Measurements from ENCODE around the gene RTN1.

The RTN1 gene

DNA sequence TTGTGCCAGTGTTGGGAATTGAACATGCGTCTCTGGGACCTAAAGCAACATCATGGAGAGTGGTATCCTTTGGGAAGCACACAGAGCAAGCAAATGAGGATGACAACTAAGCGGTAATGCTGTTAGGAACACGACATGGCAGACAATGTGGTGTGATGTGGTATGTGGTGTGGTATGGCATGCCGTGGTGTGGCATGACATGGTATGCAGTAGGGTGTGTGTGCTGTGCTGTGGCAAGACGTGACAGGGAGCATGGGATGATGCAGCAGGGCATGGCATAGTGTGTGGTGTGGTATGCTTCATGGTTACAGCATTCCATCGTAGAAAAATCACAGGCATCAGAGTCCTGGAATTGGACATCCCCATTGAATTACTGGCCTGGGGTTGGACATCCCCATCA is 108.7 kb downstream of the RTN1 start:
- no peak overlapping the region for H3K4me3 ChIP-seq (ENCODE audit: low read depth, low read length)
- TF ChIP-seq, protein P1, sequence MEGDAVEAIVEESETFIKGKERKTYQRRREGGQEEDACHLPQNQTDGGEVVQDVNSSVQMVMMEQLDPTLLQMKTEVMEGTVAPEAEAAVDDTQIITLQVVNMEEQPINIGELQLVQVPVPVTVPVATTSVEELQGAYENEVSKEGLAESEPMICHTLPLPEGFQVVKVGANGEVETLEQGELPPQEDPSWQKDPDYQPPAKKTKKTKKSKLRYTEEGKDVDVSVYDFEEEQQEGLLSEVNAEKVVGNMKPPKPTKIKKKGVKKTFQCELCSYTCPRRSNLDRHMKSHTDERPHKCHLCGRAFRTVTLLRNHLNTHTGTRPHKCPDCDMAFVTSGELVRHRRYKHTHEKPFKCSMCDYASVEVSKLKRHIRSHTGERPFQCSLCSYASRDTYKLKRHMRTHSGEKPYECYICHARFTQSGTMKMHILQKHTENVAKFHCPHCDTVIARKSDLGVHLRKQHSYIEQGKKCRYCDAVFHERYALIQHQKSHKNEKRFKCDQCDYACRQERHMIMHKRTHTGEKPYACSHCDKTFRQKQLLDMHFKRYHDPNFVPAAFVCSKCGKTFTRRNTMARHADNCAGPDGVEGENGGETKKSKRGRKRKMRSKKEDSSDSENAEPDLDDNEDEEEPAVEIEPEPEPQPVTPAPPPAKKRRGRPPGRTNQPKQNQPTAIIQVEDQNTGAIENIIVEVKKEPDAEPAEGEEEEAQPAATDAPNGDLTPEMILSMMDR (IDR thresholded peaks at IDR 0.05; ENCODE audit: control insufficient read depth, extremely low read depth, insufficient read depth): no peak
- no peak for DNase-seq (ENCODE audit: low read depth)

DNA sequence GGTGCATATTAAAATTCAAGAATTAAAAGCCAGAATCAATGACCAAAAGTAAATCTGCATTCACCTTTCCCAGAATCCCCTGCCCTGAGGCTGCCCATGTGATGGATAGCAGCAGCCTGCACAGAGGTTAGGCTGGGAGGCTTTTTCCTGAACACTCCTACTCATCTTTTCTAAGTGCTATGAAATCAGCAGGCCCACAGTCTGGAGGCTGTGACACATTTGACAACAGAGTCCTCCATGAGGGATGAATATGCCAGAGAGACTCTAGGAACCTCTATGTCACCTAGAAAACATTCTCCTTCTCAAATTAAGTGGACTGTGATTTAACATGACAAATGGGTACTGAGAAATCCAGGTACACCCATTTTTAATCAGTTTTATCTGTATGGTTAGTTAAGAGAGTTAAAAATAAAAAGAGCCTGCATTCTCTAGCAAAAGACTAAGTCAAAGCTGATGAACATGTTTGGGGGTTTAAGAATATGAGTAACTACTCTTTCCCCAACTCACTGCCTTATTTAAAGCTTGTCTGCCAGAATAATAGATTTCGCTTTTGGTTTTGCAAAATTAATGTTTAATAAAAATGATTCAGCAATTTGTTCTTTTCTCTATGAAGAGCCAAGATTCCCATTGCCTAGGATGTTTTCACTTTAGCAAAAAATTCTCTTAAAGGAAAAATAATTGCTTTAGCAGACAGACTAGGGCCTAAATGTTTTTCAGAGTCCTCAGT is 115.0 kb downstream of the RTN1 start:
- no peak overlapping the region for H3K4me3 ChIP-seq (ENCODE audit: low read depth, low read length)
- TF ChIP-seq, protein P1 (IDR thresholded peaks at IDR 0.05; ENCODE audit: control insufficient read depth, extremely low read depth, insufficient read depth): no peak
- DNase-seq (ENCODE audit: low read depth): no peak

DNA sequence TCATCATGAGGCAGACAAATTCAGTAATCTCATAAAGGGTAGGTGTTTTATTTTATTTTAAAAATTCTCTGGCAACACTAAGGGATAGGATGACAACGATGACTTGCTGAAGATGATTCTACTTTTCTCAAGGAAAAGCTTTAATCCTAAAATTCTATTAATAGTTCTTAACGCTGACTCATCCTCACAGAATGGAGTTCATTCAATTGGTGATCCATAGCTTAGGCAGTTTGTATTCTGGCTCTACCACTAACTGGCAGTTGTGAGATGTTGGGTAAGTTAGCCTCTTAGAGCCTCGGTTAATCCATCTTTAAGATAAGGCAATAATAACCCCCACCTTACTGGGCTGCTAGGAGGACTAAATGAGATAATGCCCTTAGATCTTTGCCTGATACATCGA is 116.3 kb downstream of the RTN1 start:
- H3K4me3 ChIP-seq (ENCODE audit: low read depth, low read length): no peak overlapping the region
- TF ChIP-seq, protein P1 (IDR thresholded peaks at IDR 0.05; ENCODE audit: control insufficient read depth, extremely low read depth, insufficient read depth): no peak
- no peak for DNase-seq (ENCODE audit: low read depth)

DNA sequence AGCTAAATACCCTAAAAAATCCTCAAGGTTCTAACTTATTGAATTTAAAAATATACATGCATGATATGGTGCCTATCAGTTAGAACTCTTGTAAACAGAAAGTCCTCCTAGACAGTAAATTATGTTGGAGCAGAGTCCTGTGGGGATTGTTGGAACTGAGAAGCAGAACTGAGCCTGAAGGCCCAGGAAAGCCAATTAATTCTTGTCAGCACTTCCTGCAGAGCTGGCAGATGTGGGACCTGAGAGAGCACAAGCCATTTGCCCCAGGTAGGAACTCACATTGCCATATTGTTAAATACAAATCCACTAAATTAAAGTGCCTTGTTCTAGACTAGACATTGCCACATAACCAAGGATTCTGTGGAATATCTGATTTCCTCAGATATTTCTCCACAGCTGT is 117.1 kb downstream of the RTN1 start:
- DNase-seq (ENCODE audit: low read depth): no peak
- TF ChIP-seq, protein P1 (IDR thresholded peaks at IDR 0.05; ENCODE audit: control insufficient read depth, extremely low read depth, insufficient read depth): no peak

DNA sequence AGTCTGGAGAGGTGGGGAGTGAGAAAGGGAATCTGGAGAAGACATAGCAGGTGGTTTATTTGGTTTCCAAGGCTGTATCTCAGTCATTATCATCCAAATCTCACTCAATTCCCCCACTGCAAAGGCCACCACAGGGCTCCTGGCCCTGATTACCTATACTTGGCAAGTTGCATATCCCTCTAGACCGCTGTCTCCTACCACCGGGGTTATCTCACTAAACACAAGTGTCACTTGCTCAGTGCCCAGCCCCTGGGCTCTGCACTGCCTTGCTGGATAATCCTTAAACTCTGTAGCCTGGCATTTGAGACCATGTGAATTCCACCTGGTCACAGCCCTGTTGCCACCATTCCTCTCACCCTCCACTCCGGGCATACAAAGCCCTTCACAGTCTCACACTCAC is 119.0 kb downstream of the RTN1 start:
- TF ChIP-seq, protein P1 (IDR thresholded peaks at IDR 0.05; ENCODE audit: control insufficient read depth, extremely low read depth, insufficient read depth): no peak
- no peak for DNase-seq (ENCODE audit: low read depth)
- H3K4me3 ChIP-seq (ENCODE audit: low read depth, low read length): no peak overlapping the region

More for the DNA sequence above, 117.1 kb downstream of the RTN1 start:
- no peak overlapping the region for H3K4me3 ChIP-seq (ENCODE audit: low read depth, low read length)

DNA sequence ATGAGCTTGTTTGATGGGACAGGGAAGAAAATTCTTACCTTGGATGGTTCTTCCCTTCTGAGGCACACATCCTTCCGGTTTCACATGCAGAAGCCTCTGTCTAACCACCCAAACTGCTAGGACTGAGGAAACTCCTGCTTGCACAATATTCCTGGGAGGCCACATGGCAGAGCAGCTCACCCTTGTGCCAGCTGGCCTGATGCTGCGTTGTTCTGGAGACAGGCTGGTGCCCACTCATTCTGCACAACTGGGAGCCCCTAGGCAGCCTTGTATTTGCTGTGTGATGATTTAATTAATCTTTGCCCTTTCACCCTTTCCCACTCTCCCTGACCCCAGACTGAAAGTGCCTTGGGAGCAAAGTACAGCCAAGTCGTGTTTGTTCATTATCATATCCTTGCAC is 130.8 kb downstream of the RTN1 start:
- H3K4me3 ChIP-seq (ENCODE audit: low read depth, low read length): no peak overlapping the region
- no peak for DNase-seq (ENCODE audit: low read depth)
- TF ChIP-seq, protein P1 (IDR thresholded peaks at IDR 0.05; ENCODE audit: control insufficient read depth, extremely low read depth, insufficient read depth): no peak

DNA sequence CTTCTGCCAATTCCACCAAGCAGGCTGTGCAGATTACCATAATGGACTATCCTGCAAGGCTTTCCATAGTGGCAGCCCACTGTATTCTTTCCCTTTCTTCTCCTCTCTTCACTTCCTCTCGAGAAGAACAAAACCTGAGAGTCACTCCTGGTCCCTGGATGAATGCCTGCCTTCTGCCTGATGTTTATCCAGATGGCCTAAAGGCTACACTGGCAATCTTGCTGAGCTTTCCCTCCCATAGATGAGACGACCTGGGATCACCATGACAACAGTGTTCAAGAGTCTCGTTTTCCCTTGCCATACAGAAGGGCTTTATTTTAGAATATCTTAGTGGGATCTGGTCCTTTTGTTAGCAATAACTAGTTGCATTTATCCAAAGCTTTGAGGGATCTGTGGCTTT is 142.3 kb downstream of the RTN1 start:
- TF ChIP-seq, protein P1 (IDR thresholded peaks at IDR 0.05; ENCODE audit: control insufficient read depth, extremely low read depth, insufficient read depth): no peak
- no peak for DNase-seq (ENCODE audit: low read depth)
- no peak overlapping the region for H3K4me3 ChIP-seq (ENCODE audit: low read depth, low read length)

Data from LNCaP clone FGC (cell line).